Measurements from ENCODE around the gene MAOB. TPM values are rescaled to one million over a fixed set of nuclear protein-coding genes. Genes with fewer than 3 reads are reported as not detected.

The MAOB gene
- total and polyA plus RNA-seq, 2 donors (not counting 3 experiments of a cell fraction or from before 2014, with no cell fraction given), result not detected

GRCh38 chrX:43840265-43840664 is 42.0 kb downstream of the MAOB start:
- no peaks in the 10 kb centered on the region for H3K79me2 ChIP-seq (ENCODE audit: control insufficient read depth, insufficient read depth, low read length)
- dilution Hi-C loops (cut with MboI; ENCODE audit: extremely low pct_ligation_motif_present, low sequenced_read_pairs), result no loop called here
- DNase-seq (ENCODE audit: low read depth, low spot score), result no peak
- no peaks in the 10 kb centered on the region for H4K20me1 ChIP-seq (replicated peaks; ENCODE audit: control insufficient read depth, extremely low read depth, insufficient read depth, low read length)
- TF ChIP-seq POLR2A (IDR thresholded peaks at IDR 0.05; ENCODE audit: low read depth, low read length), result no peak
- TF ChIP-seq GATA2 (IDR thresholded peaks at IDR 0.05; ENCODE audit: insufficient read depth, insufficient read length, low read depth, low read length), result no peak
- no peak for TF ChIP-seq POLR2AphosphoS5 (IDR thresholded peaks at IDR 0.05; ENCODE audit: insufficient read depth, low read depth, low read length)
- TF ChIP-seq MAX (IDR thresholded peaks at IDR 0.05; ENCODE audit: insufficient read depth, insufficient read length), result no peak
- TF ChIP-seq CTCF (IDR thresholded peaks at IDR 0.05; ENCODE audit: extremely low read depth in 1 of 2, insufficient read depth in 1 of 2, low read depth in 1 of 2, low read length in 2 of 2), result no peak
- no peak for TF ChIP-seq FOS (IDR thresholded peaks at IDR 0.05; ENCODE audit: borderline replicate concordance, insufficient read depth, low read length)
- no peak for TF ChIP-seq EZH2 (IDR thresholded peaks at IDR 0.05; ENCODE audit: borderline replicate concordance, low read depth, low read length, severe bottlenecking)
- no peak for TF ChIP-seq MYC (IDR thresholded peaks at IDR 0.05; ENCODE audit: low read depth, low read length)
- no peak for TF ChIP-seq JUN (IDR thresholded peaks at IDR 0.05; ENCODE audit: borderline replicate concordance, insufficient read depth, insufficient read length, low read depth)
- H3K36me3 ChIP-seq (ENCODE audit: control insufficient read depth in 2 of 2, extremely low read depth in 1 of 2, insufficient read depth in 2 of 2, low read length in 2 of 2), result no peaks in the 10 kb centered on the region
- no peaks in the 10 kb centered on the region for H3K9me1 ChIP-seq (replicated peaks; ENCODE audit: control insufficient read depth, extremely low read depth, insufficient read depth, low read length)
- ChIA-PET CTCF (no interaction called here), POLR2A (no interaction called here)
- no peak overlapping the region for H3K4me2 ChIP-seq (ENCODE audit: insufficient read depth, low read length)
- no peak overlapping the region for H3K9ac ChIP-seq (replicated peaks; ENCODE audit: extremely low read depth, insufficient read depth, low read length)
- no peaks in the 10 kb centered on the region for H3K4me1 ChIP-seq (ENCODE audit: control insufficient read depth, extremely low read depth, insufficient read depth, low read length)
- no peak overlapping the region for H3K4me3 ChIP-seq (replicated peaks in 1 of 3; ENCODE audit: insufficient read depth in 1 of 3, low read depth in 1 of 3, low read length in 3 of 3)
- H2AFZ ChIP-seq (ENCODE audit: low read depth, low read length), result no peak overlapping the region
- no peaks in the 10 kb centered on the region for H3K27me3 ChIP-seq (ENCODE audit: control insufficient read depth in 2 of 2, insufficient read depth in 2 of 2, low read length in 2 of 2)
- BruUV-seq (replicated peaks), result no TSS peak
- intact Hi-C loops (cut with micrococcal nuclease), result no loop called here
- no peak for FAIRE-seq
- H3K9me3 ChIP-seq (replicated peaks; ENCODE audit: control insufficient read depth, insufficient read depth, low read length), result no peaks in the 10 kb centered on the region
- no peak overlapping the region for H3K27ac ChIP-seq (ENCODE audit: insufficient read depth, low read depth, low read length)

All from endothelial cell of umbilical vein (primary cell).